ENCODE results near the gene SPRYD4. TPM values are rescaled to one million over a fixed set of nuclear protein-coding genes. Genes with fewer than 3 reads are reported as not detected.

SPRYD4 gene
- 1 to 10 TPM; 1.4 to 4.7 (median 2.6) TPM for polyA plus RNA-seq
- long read RNA-seq, donor 1, full-length matches to known transcripts: 20 of 20 reads
- long read RNA-seq, donor 1, partial matches to known transcripts: 0 of 20 reads
- long read RNA-seq, donor 1, other reads (novel, unspliced or antisense): 0 of 20 reads
- long read RNA-seq, donor 2, full-length matches to known transcripts: 2 of 2 reads
- long read RNA-seq, donor 2, partial matches to known transcripts: 0 of 2 reads
- long read RNA-seq, donor 2, other reads (novel, unspliced or antisense): 0 of 2 reads
- long read RNA-seq, donor 3, full-length matches to known transcripts: 12 of 12 reads
- long read RNA-seq, donor 3, partial matches to known transcripts: 0 of 12 reads
- long read RNA-seq, donor 3, other reads (novel, unspliced or antisense): 0 of 12 reads
- long read RNA-seq, donor 4: 0 reads
- long read RNA-seq, donor 5, full-length matches to known transcripts: 3 of 3 reads
- long read RNA-seq, donor 5, partial matches to known transcripts: 0 of 3 reads
- long read RNA-seq, donor 5, other reads (novel, unspliced or antisense): 0 of 3 reads
- long read RNA-seq, donor 6, full-length matches to known transcripts: 7 of 7 reads
- long read RNA-seq, donor 6, partial matches to known transcripts: 0 of 7 reads
- long read RNA-seq, donor 6, other reads (novel, unspliced or antisense): 0 of 7 reads
- long read RNA-seq, donor 7: 0 reads
- long read RNA-seq, donor 8: 0 reads
- long read RNA-seq, donor 9, full-length matches to known transcripts: 3 of 3 reads
- long read RNA-seq, donor 9, partial matches to known transcripts: 0 of 3 reads
- long read RNA-seq, donor 9, other reads (novel, unspliced or antisense): 0 of 3 reads
- long read RNA-seq, donor 10, full-length matches to known transcripts: 7 of 7 reads
- long read RNA-seq, donor 10, partial matches to known transcripts: 0 of 7 reads
- long read RNA-seq, donor 10, other reads (novel, unspliced or antisense): 0 of 7 reads

GRCh38 chr12:56468216-56469006 lies at the start of gene SPRYD4:
Gene SPRYD4 (plus strand): TSS chr12:56468578. CDS start chr12:56468592, 14 bp downstream.
- Histone ChIP-seq H3K4me1 (ENCODE audit: control insufficient read depth in 3 of 3, insufficient read depth in 2 of 3, low read depth in 1 of 3, low read length in 2 of 3) (peaks cover 0 to 8% (median 4%) of the 10 kb centered on the region in 3 donors), H3K4me3 (ENCODE audit: low read depth in 1 of 3, low read length in 3 of 3) (peak within 1 kb of the TSS; percentile 71 to 97 (median 87)), H3K9me3 (ENCODE audit: control insufficient read depth in 2 of 2, insufficient read depth in 1 of 2, low read depth in 1 of 2, low read length in 1 of 2) (no peaks in the 10 kb centered on the region), H3K27me3 (ENCODE audit: control insufficient read depth in 3 of 3, insufficient read depth in 3 of 3, low read length in 3 of 3) (no peaks in the 10 kb centered on the region), H3K36me3 (ENCODE audit: control insufficient read depth in 3 of 3, insufficient read depth in 2 of 3, low read depth in 1 of 3, low read length in 3 of 3) (peaks cover 0 to 13% (median 0%) of the 10 kb centered on the region in 3 donors), H3K27ac (ENCODE audit: low read depth in 1 of 3, low read length in 2 of 3) (peak within 1 kb of the TSS; percentile 82 to 97 (median 90))
- no peak for FAIRE-seq
- DNase-seq: peak; percentile 92 to 97
- WGBS, 3 donors: 0 to 1% (median 0%) methylated on average over 43 of the region's 43 CpGs

- no peaks in the 10 kb centered on the region for H3K4me1 ChIP-seq (ENCODE audit: control insufficient read depth in 3 of 3, insufficient read depth in 2 of 3, low read depth in 1 of 3, low read length in 2 of 3)
- H3K4me3 ChIP-seq (ENCODE audit: low read depth in 1 of 3, low read length in 3 of 3): no peak overlapping the region
- no peak overlapping the region for H3K27ac ChIP-seq (ENCODE audit: low read depth in 1 of 3, low read length in 2 of 3)
- FAIRE-seq (no peak), DNase-seq (no peak)
- WGBS, 3 donors: 86 to 90% (median 86%) methylated on average over 6 of the region's 6 CpGs
- no peaks in the 10 kb centered on the region for H3K27me3 ChIP-seq (ENCODE audit: control insufficient read depth in 3 of 3, insufficient read depth in 3 of 3, low read length in 3 of 3)
- H3K36me3 ChIP-seq (ENCODE audit: control insufficient read depth in 3 of 3, insufficient read depth in 2 of 3, low read depth in 1 of 3, low read length in 3 of 3): peaks cover 0 to 56% (median 6%) of the 10 kb centered on the region in 3 donors
- no peaks in the 10 kb centered on the region for H3K9me3 ChIP-seq (ENCODE audit: control insufficient read depth in 2 of 2, insufficient read depth in 1 of 2, low read depth in 1 of 2, low read length in 1 of 2)
These were observed 48.0 kb upstream of the SPRYD4 start for GRCh38 chr12:56420411-56420810.

GRCh38 chr12:56425193-56425592 lies 43.2 kb upstream of the SPRYD4 start:
- 66 to 91% (median 83%) methylated on average over 1 of the region's 1 CpG for WGBS, 3 donors
- no peak overlapping the region for H3K4me3 ChIP-seq (ENCODE audit: low read depth in 1 of 3, low read length in 3 of 3)
- DNase-seq (no peak), FAIRE-seq (no peak)
- H3K27me3 ChIP-seq (ENCODE audit: control insufficient read depth in 3 of 3, insufficient read depth in 3 of 3, low read length in 3 of 3): no peaks in the 10 kb centered on the region
- no peaks in the 10 kb centered on the region for H3K4me1 ChIP-seq (ENCODE audit: control insufficient read depth in 3 of 3, insufficient read depth in 2 of 3, low read depth in 1 of 3, low read length in 2 of 3)
- no peak overlapping the region for H3K27ac ChIP-seq (ENCODE audit: low read depth in 1 of 3, low read length in 2 of 3)
- H3K9me3 ChIP-seq (ENCODE audit: control insufficient read depth in 2 of 2, insufficient read depth in 1 of 2, low read depth in 1 of 2, low read length in 1 of 2): no peaks in the 10 kb centered on the region
- H3K36me3 ChIP-seq (ENCODE audit: control insufficient read depth in 3 of 3, insufficient read depth in 2 of 3, low read depth in 1 of 3, low read length in 3 of 3): peaks cover 0 to 67% (median 7%) of the 10 kb centered on the region in 3 donors

- H3K4me3 ChIP-seq (ENCODE audit: low read depth in 1 of 3, low read length in 3 of 3): no peak overlapping the region
- H3K36me3 ChIP-seq (ENCODE audit: control insufficient read depth in 3 of 3, insufficient read depth in 2 of 3, low read depth in 1 of 3, low read length in 3 of 3): peaks cover 0 to 67% (median 7%) of the 10 kb centered on the region in 3 donors
- H3K27me3 ChIP-seq (ENCODE audit: control insufficient read depth in 3 of 3, insufficient read depth in 3 of 3, low read length in 3 of 3): no peaks in the 10 kb centered on the region
- H3K4me1 ChIP-seq (ENCODE audit: control insufficient read depth in 3 of 3, insufficient read depth in 2 of 3, low read depth in 1 of 3, low read length in 2 of 3): no peaks in the 10 kb centered on the region
- H3K27ac ChIP-seq (ENCODE audit: low read depth in 1 of 3, low read length in 2 of 3): no peak overlapping the region
- DNase-seq (no peak), FAIRE-seq (no peak)
- no peaks in the 10 kb centered on the region for H3K9me3 ChIP-seq (ENCODE audit: control insufficient read depth in 2 of 2, insufficient read depth in 1 of 2, low read depth in 1 of 2, low read length in 1 of 2)
- WGBS, 3 donors: 54 to 59% (median 56%) methylated on average over 3 of the region's 3 CpGs
These were observed 42.4 kb upstream of the SPRYD4 start for GRCh38 chr12:56425940-56426438.

GRCh38 chr12:56431288-56431687 lies 37.1 kb upstream of the SPRYD4 start:
- Histone ChIP-seq H3K9me3 (ENCODE audit: control insufficient read depth in 2 of 2, insufficient read depth in 1 of 2, low read depth in 1 of 2, low read length in 1 of 2) (no peaks in the 10 kb centered on the region), H3K4me1 (ENCODE audit: control insufficient read depth in 3 of 3, insufficient read depth in 2 of 3, low read depth in 1 of 3, low read length in 2 of 3) (no peaks in the 10 kb centered on the region), H3K27me3 (ENCODE audit: control insufficient read depth in 3 of 3, insufficient read depth in 3 of 3, low read length in 3 of 3) (no peaks in the 10 kb centered on the region), H3K27ac (ENCODE audit: low read depth in 1 of 3, low read length in 2 of 3) (no peak overlapping the region), H3K36me3 (ENCODE audit: control insufficient read depth in 3 of 3, insufficient read depth in 2 of 3, low read depth in 1 of 3, low read length in 3 of 3) (peaks cover 0 to 55% (median 3%) of the 10 kb centered on the region in 3 donors), H3K4me3 (ENCODE audit: low read depth in 1 of 3, low read length in 3 of 3) (no peak overlapping the region)
- FAIRE-seq: no peak
- 96 to 98% (median 98%) methylated on average over 11 of the region's 11 CpGs for WGBS, 3 donors
- DNase-seq: no peak

GRCh38 chr12:56431850-56432249 lies 36.5 kb upstream of the SPRYD4 start:
- Histone ChIP-seq H3K36me3 (ENCODE audit: control insufficient read depth in 3 of 3, insufficient read depth in 2 of 3, low read depth in 1 of 3, low read length in 3 of 3) (peaks cover 0 to 54% (median 3%) of the 10 kb centered on the region in 3 donors), H3K9me3 (ENCODE audit: control insufficient read depth in 2 of 2, insufficient read depth in 1 of 2, low read depth in 1 of 2, low read length in 1 of 2) (no peaks in the 10 kb centered on the region), H3K27me3 (ENCODE audit: control insufficient read depth in 3 of 3, insufficient read depth in 3 of 3, low read length in 3 of 3) (no peaks in the 10 kb centered on the region), H3K4me1 (ENCODE audit: control insufficient read depth in 3 of 3, insufficient read depth in 2 of 3, low read depth in 1 of 3, low read length in 2 of 3) (no peaks in the 10 kb centered on the region), H3K27ac (ENCODE audit: low read depth in 1 of 3, low read length in 2 of 3) (no peak overlapping the region), H3K4me3 (ENCODE audit: low read depth in 1 of 3, low read length in 3 of 3) (no peak overlapping the region)
- WGBS, 3 donors: 94 to 97% (median 97%) methylated on average over 3 of the region's 3 CpGs
- DNase-seq (no peak), FAIRE-seq (no peak)

GRCh38 chr12:56434828-56435227 lies 33.5 kb upstream of the SPRYD4 start:
- DNase-seq (no peak), FAIRE-seq (no peak)
- Histone ChIP-seq H3K36me3 (ENCODE audit: control insufficient read depth in 3 of 3, insufficient read depth in 2 of 3, low read depth in 1 of 3, low read length in 3 of 3) (peaks cover 0 to 29% (median 0%) of the 10 kb centered on the region in 3 donors), H3K4me3 (ENCODE audit: low read depth in 1 of 3, low read length in 3 of 3) (no peak overlapping the region), H3K27ac (ENCODE audit: low read depth in 1 of 3, low read length in 2 of 3) (no peak overlapping the region), H3K9me3 (ENCODE audit: control insufficient read depth in 2 of 2, insufficient read depth in 1 of 2, low read depth in 1 of 2, low read length in 1 of 2) (no peaks in the 10 kb centered on the region), H3K27me3 (ENCODE audit: control insufficient read depth in 3 of 3, insufficient read depth in 3 of 3, low read length in 3 of 3) (no peaks in the 10 kb centered on the region), H3K4me1 (ENCODE audit: control insufficient read depth in 3 of 3, insufficient read depth in 2 of 3, low read depth in 1 of 3, low read length in 2 of 3) (no peaks in the 10 kb centered on the region)
- WGBS, 3 donors: 94 to 97% (median 95%) methylated on average over 6 of the region's 6 CpGs

Measured in small intestine (tissue), 16 donors.